Stimulated activated CD4-positive, alpha-beta T cell treated with anti-CD3 and anti-CD28 coated beads, Interleukin-1b, Interleukin-23, amount 100 ng/mL, for 1 hour (primary cell): ENCODE measurements around the gene FZD1.
"Not testable (repeated sequence)": the region's sequence is repeated elsewhere in the genome, so short reads cannot be mapped to it uniquely, and the experiment has no call there.

Source experiments
- DNase-seq, 2 donors: peaks; one replicate each; pipeline ENCODE4 v3.0.0-alpha.2; 2020; ENCODE audit warnings: low read depth in 2 of 2

Gene FZD1

DNA sequence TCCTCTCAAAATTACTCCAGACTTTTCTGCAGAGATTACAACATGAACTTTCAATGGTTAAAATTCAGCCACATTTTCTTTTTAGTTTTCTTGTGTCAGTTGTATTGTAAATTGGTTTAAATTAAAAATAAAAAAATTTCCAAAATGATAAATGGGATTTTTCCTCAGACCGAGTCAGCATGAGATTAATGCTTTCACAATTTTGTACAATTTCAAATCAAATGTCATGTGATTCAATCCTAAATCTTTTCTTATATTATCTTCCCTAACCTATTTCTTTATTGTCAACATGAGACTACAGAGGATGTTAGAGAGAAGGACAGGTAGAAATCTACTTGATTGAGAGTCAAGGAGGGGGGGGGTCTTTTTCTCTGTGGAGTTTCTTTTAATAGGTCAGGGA lies 33.7 kb downstream of the FZD1 start:
- no peak for DNase-seq

DNA sequence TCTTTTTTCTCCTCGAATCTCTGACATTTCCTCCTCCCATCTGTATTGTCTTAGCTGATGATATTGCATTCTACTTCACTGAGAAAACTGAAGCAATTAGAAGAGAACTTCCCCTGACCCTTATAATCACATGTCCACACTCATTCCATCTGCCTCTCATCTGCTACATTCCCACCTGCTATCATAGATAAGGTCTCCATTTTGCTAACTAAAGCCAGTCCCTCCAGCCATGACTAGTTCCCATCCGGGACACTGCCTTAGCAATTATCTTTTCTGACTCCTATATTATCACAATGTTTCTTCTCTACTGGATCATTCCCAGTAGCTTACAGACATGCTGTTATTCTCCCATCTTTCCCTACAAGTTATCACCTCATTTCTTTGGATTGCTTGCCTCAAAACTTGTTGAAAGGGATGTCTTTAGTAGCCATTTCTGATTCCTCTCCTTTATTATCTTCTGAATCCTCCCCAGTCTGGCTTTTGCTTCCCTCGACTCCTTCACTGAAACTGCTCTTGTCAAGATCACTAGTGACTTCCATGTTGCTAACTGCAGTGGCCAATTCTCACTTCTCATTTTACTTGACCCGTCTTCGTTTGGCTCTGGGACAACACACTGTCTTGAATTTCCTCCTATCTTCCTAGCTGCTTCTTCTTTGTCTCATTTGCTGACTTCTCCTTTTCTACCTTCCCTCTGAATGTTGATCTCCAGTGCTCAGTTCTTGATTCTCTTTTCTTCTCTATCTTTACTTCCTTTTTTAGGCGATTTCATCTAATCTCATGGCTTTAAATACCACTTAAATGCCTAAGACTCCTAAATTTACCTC lies 35.9 kb downstream of the FZD1 start:
- DNase-seq, result no peak

DNA sequence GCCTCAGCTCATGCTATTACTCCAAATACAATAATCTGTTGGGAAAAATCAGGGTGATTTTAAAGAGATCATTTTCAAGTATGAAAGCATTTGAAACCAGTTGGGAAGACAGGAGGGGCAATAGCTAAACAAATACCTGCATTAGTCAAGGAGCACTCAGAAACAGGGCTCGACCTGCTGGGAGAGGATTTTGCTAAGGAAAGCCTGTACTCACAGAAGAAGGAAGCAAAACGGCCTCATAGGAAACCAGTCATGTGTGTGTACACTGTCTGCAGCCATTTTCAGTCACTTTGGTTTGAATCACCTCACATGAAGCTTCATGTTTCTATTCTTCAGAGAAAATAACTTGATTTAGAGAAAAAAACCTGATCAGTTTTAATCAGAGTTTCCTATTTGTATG lies 38.6 kb downstream of the FZD1 start:
- DNase-seq, result no peak

DNA sequence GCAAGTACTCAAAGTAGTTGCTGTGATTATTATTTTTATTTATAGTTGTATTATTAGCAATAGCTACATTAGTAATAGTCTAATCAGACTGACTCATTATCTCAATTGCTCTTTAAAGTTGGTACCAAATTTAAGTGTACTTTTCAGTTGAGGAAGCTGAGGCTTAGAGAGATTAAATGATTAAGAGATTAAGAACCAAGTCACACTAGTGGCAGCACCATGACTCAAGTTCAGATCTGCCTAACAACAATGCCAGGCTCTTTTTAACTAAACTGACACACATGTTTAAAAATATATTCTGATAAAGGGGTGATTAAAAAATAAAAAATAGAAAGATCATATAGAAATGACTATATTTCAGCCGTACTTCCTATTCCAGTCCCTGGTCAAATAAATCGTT lies 42.0 kb downstream of the FZD1 start:
- no peak for DNase-seq

DNA sequence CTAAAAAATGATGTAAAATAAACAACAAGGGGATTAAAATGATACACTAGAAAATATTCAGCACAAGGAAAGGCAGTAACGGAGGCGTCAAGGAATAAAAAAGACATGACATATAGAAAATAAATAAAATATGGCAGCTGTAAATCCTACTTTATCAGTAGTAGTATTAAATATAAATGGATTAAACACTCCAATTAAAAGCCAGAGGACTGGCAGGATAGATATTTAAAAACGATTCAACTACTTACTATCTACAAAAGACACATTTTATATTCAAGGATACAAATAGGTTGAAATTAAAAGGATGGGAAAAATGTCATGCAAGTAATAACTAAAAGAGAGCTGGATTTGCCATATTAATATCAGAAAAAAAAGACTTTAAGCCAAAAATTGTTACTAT lies 43.2 kb downstream of the FZD1 start:
- DNase-seq, result no peak

DNA sequence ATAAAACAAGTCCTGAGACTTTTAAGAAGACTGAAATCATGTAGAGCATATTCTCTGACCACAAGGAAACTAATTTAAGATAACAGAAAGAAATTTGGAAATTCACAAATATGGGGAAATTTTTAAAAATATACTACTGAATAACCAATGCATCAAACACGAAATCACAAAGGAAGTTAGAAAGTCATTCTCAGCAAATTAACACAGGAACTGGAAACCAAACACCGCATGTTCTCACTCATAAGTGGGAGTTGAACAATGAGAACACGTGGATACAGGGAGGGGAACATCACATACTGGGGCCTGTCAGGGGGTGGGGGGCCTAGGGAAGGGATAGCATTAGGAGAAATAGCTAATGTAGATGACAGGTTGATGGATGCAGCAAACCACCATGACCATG lies 44.0 kb downstream of the FZD1 start:
- not testable (repeated sequence) for DNase-seq

DNA sequence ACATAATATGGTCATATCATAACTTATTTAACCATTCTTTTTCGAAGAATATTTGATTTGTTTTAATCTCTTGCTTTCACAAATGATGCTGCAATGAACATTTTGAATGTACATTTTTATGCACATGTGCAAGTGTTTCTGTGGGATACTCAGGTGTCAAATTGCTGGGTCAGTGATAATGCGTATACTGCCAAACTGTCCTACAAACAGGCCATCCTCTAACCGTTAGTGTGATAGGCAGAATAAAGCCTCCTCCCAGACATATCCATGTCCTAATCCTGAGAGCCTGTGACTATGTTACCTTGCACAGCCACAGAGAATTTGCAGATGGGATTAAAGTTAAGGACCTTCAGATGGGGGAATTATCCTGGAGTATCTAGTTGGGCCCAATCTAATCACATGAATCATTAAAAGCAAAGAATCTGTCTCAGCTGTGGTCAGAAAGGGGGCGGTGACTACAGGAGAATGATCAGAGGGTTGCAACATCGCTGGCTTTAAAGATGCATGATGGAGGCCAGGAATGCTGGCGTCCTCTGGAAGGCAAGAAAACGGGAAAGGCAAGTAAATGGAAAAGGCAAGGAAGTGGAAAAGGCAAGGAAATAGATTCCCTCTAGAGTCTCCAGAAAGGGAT lies 46.7 kb downstream of the FZD1 start:
- DNase-seq, result no peak

DNA sequence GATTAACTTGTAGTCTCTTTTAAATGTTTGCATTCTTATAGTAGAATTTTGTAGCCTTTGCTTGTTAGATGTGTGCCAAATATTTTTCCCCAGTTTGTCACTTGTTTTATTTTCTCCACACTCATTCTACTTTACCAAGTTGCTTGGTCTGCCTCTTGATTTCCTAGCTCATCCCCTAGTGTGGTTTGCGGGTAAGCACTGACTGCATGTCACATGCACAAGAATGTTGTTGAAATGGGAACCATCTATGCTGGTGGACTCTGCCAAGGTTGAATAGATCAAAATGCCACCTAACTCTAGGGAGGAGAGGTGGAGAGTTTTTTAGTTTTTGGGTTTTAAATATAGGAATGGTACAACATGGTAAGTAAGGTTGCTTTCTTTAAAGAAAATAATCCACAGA lies 47.6 kb downstream of the FZD1 start:
- DNase-seq, result no peak

DNA sequence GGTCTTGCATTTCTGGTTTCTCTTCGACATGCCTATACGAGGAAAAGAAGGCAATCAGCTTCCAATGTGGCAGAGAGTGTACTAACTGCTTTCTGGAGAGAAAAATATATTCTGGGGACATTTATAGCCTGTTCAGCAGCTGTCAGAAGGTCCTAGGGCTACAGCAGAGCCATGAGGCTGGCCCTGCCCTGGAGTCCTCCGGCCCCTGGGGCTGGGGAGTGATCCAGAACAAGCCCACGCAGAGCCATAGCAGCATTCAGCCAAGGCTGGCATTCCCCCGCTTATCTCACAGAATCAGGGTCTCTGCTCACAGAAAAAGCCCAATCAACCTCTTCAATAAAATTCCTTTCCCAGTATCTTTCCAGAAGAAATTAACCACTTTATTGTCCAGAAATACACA lies 48.9 kb downstream of the FZD1 start:
- no peak for DNase-seq

DNA sequence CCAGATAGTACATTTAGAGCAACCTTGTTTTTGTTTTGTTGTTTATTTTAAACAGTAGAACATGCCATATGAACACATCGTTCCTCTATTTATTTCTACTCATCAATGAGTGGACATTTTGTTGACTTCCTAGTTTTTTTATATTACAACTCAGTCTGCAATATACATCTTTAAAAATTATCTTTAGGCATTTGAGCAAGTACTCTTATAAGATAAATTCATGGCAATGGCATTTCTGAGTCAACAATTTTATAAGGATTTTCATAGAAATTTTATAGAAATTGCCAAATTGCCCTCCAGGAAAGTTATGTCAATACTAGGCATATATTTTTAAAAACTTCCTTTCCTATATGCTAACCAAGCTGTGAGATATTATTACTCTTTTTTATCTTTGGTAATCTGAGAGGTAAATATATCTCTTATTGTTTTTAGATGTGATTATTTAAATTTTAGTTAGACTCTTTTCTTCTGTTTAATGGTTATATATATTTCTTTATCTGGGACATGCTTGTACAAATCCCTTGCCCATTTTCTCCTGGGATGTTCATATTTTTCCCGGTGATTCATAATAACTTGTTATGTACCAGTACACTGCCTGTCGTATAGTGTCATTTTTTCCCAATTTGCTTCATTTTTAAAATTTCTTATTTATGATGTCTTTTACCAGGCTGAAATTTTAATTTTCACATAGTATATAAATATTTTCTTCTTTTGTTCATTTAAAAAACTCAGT lies 50.5 kb downstream of the FZD1 start:
- DNase-seq, result no peak

DNA sequence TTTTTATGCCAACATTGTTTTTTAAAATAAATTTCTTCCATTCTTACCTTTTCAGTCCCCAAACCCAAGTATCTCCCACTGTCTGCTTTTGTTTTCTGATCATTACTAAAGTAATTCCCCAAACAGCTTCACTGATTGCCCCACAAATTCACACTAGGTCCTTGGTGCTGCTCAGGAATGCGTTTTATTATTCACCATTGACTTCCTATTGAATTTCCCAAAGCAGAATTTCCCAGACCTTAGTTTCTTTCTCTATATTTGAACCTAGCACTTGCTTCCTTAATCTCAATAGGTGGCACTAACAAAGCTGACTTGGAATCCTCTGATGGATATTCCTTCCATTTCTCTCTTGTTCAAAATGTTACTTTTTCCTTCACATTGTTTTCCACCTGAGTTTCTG lies 52.2 kb downstream of the FZD1 start:
- DNase-seq, result no peak

DNA sequence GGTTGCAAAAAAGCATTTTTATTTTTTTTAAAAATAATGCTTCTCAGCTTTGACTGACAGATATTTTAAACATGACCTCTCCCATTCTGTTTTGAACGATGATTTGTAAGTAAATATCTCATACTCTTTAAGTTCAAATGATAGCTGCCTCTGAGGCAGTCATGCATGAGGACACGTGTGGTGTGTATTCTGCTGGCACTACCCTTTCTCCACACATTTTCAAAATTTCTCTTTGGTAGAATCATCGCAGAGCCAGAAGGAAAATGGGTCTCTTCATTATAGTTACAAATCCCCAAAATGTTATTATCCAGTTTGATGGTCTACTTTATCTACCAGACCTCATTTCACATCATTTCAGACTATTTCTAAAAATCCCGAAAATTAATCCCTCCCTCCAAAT lies 55.1 kb downstream of the FZD1 start:
- DNase-seq, result no peak

DNA sequence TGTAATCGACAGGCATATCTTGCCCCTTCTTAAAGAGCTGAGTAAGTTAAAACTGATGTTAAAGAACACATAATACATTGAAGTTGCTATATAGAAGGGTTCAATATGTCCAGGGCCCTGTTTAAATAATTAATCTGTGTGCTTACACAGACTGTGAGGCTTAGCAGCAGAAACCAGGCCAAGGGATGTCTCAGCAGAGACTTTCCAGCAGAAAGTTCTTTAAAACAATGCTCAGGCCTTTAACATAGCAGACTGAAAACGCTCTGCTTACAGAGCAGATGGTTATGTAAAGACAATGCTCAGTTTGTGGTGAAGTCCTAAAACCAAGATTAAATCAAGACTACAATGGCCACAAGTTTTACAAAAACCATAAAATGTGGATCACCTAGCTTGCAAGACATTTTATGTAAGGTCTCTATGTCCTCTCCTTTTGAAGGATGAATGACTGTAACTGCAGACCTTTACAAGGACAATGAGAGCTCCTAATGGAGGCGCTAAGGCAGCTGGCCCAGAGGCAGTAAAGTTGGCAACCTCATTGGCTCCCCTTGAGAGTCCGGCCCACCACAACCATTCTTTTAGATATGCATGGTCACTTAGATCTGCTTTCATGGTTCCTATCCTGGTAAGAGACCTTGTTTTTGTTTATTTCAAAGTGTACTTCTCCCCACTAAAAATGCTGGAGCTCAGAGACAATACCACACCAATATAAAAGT lies 56.3 kb downstream of the FZD1 start:
- DNase-seq, result no peak
